HG03342 (cell line): ENCODE measurements around the gene PODNL1.

Experiments used
- ATAC-seq: cut with Tn5 transposase; IDR thresholded peaks from one replicate; pipeline ENCODE4 v1.9.1; 2021; ENCODE audit warnings: mild to moderate bottlenecking, moderate library complexity; ENCODE audit not compliant: unreplicated experiment

The PODNL1 gene

GRCh38 chr19:13959141-13959961, 21.1 kb upstream of the PODNL1 start:
- no peak for ATAC-seq

- ATAC-seq, result no peak
Measured at GRCh38 chr19:13958043-13958442, 19.8 kb upstream of the PODNL1 start.

- ATAC-seq, result no peak
Measured at GRCh38 chr19:13957051-13957450, 18.8 kb upstream of the PODNL1 start.

- no peak for ATAC-seq
Measured at GRCh38 chr19:13956365-13956744, 18.1 kb upstream of the PODNL1 start.

- ATAC-seq, result no peak
Measured at GRCh38 chr19:13955662-13956364, 17.6 kb upstream of the PODNL1 start.

GRCh38 chr19:13954185-13954584, 16.0 kb upstream of the PODNL1 start:
- no peak for ATAC-seq

- ATAC-seq, result no peak
Measured at GRCh38 chr19:13952931-13953531, 14.8 kb upstream of the PODNL1 start.

- ATAC-seq, result peak; percentile 98
Measured at GRCh38 chr19:13952154-13952930, 14.1 kb upstream of the PODNL1 start, which contains the start of gene DCAF15. TSS of gene DCAF15 (plus strand) at chr19:13952509. CDS start at chr19:13952513, 4 bp downstream.

- no peak for ATAC-seq
Measured at GRCh38 chr19:13951799-13952153, 13.6 kb upstream of the PODNL1 start.

- ATAC-seq, result no peak
Measured at GRCh38 chr19:13951043-13951442, 12.8 kb upstream of the PODNL1 start.

- ATAC-seq, result no peak
Measured at GRCh38 chr19:13946414-13946813, 8.2 kb upstream of the PODNL1 start.

- no peak for ATAC-seq
Measured at GRCh38 chr19:13942023-13942684, 3.9 kb upstream of the PODNL1 start.

GRCh38 chr19:13937479-13938300, 527 bp downstream of the PODNL1 start:
- ATAC-seq, result no peak

- ATAC-seq, result no peak
Measured at GRCh38 chr19:13935765-13936510, 2.3 kb downstream of the PODNL1 start.

GRCh38 chr19:13934785-13935109, 3.5 kb downstream of the PODNL1 start:
- ATAC-seq, result no peak

GRCh38 chr19:13932911-13933393, 5.3 kb downstream of the PODNL1 start:
- ATAC-seq, result no peak

- ATAC-seq, result no peak
Measured at GRCh38 chr19:13932149-13932637, 6.0 kb downstream of the PODNL1 start.

GRCh38 chr19:13931391-13932148, 6.6 kb downstream of the PODNL1 start:
- ATAC-seq, result no peak
